CD14-positive monocyte (primary cell): ENCODE measurements around the gene CHST2. TPM values are rescaled to one million over a fixed set of nuclear protein-coding genes. Genes with fewer than 3 reads are reported as not detected.
A peak's percentile ranks its signal among the peaks of the same experiment; 100 is the strongest.

Experiments
- DNase-seq, 3 donors: peaks; one replicate each; pipeline ENCODE4 v3.0.0-alpha.2; 2011 to 2022
- H2AFZ ChIP-seq: 2 replicates; pipeline ENCODE4 v1.6.0; 2012; ENCODE audit warnings: mild to moderate bottlenecking, low read depth, low read length, inconsistent platforms; ENCODE audit not compliant: insufficient read depth, poor library complexity, severe bottlenecking
- H3K27ac ChIP-seq, 2 donors: 1 replicate in 1 of 2; 2 replicates in 1 of 2; pipeline ENCODE4 v1.5.1; 2012 to 2013; ENCODE audit warnings: low read length in 2 of 2, control low read depth in 1 of 2, inconsistent platforms in 1 of 2, low read depth in 1 of 2, mild to moderate bottlenecking in 1 of 2
- H3K27me3 ChIP-seq, 2 donors: one replicate each; pipeline versions ENCODE4 v1.6.0 to v1.6.1; 2011 to 2013; ENCODE audit warnings: low read length in 2 of 2; ENCODE audit not compliant: control insufficient read depth in 2 of 2, insufficient read depth in 2 of 2
- H3K36me3 ChIP-seq, 2 donors: replicated peaks in 1 of 2; 1 replicate in 1 of 2; 2 replicates in 1 of 2; pipeline versions ENCODE4 v1.5.1 to v1.6.1; 2012 to 2013; ENCODE audit warnings: low read length in 2 of 2, control low read depth in 1 of 2, inconsistent platforms in 1 of 2, mild to moderate bottlenecking in 1 of 2; ENCODE audit not compliant: insufficient read depth in 2 of 2, control insufficient read depth in 1 of 2
- H3K4me1 ChIP-seq, 2 donors: 1 replicate in 1 of 2; 2 replicates in 1 of 2; pipeline versions ENCODE4 v1.5.1 to v1.6.1; 2012 to 2013; ENCODE audit warnings: low read length in 2 of 2, control low read depth in 1 of 2, inconsistent platforms in 1 of 2, mild to moderate bottlenecking in 1 of 2, moderate library complexity in 1 of 2; ENCODE audit not compliant: insufficient read depth in 2 of 2, control insufficient read depth in 1 of 2
- H3K4me2 ChIP-seq: replicated peaks from 2 replicates; pipeline ENCODE3; 2012; ENCODE audit warnings: low read length, moderate library complexity, mild to moderate bottlenecking; ENCODE audit not compliant: poor library complexity, severe bottlenecking; ENCODE audit errors: extremely low read depth
- H3K4me3 ChIP-seq, 3 experiments: fragments of 200-600 bp in 1 of 3; sonication (generic) in 1 of 3; replicated peaks in 1 of 3; 1 replicate in 2 of 3; 2 replicates in 1 of 3; pipeline ENCODE4 v1.5.1; 2011 to 2013; ENCODE audit warnings: low read length in 3 of 3, mild to moderate bottlenecking in 3 of 3, control low read depth in 2 of 3, low read depth in 2 of 3, inconsistent platforms in 1 of 3, moderate library complexity in 1 of 3
- H3K79me2 ChIP-seq: 2 replicates; pipeline ENCODE4 v1.6.0; 2012; ENCODE audit warnings: mild to moderate bottlenecking, control low read depth, inconsistent platforms, low read length, moderate library complexity; ENCODE audit not compliant: insufficient read depth
- H3K9ac ChIP-seq: 2 replicates; pipeline ENCODE4 v1.6.0; 2017; ENCODE audit warnings: low read length, mild to moderate bottlenecking; ENCODE audit not compliant: insufficient read depth, poor library complexity, severe bottlenecking
- H3K9me3 ChIP-seq, 2 donors: replicated peaks in 1 of 2; 1 replicate in 1 of 2; 2 replicates in 1 of 2; pipeline versions ENCODE4 v1.5.1 to v1.6.1; 2012 to 2013; ENCODE audit warnings: low read length in 2 of 2, control low read depth in 1 of 2; ENCODE audit not compliant: control insufficient read depth in 1 of 2, insufficient read depth in 1 of 2
- H4K20me1 ChIP-seq: 2 replicates; pipeline ENCODE4 v1.6.0; 2012; ENCODE audit warnings: mild to moderate bottlenecking, low read length, control low read depth, moderate library complexity; ENCODE audit not compliant: insufficient read depth
- H3K27ac Mint-ChIP-seq, 7 donors: one replicate each; pipeline ENCODE4 v1.8.0; 2020; ENCODE audit warnings: mild to moderate bottlenecking in 7 of 7, mixed read lengths in 7 of 7, moderate library complexity in 6 of 7, inconsistent platforms in 2 of 7
- H3K27me3 Mint-ChIP-seq, 3 donors: one replicate each; pipeline ENCODE4 v1.8.0; 2021 to 2022; ENCODE audit warnings: low read depth in 3 of 3, mild to moderate bottlenecking in 3 of 3, mixed read lengths in 3 of 3, moderate library complexity in 3 of 3, inconsistent platforms in 1 of 3
- H3K36me3 Mint-ChIP-seq, 2 donors: one replicate each; pipeline ENCODE4 v1.8.0; 2020; ENCODE audit warnings: mixed read lengths in 2 of 2, inconsistent platforms in 1 of 2, mild to moderate bottlenecking in 1 of 2
- H3K4me1 Mint-ChIP-seq: one replicate; pipeline ENCODE4 v1.8.0; 2020; ENCODE audit warnings: mild to moderate bottlenecking, mixed read lengths
- H3K4me3 Mint-ChIP-seq, 2 donors: one replicate each; pipeline ENCODE4 v1.8.0; 2020; ENCODE audit warnings: mild to moderate bottlenecking in 2 of 2, mixed read lengths in 2 of 2, moderate library complexity in 1 of 2
- H3K9me3 Mint-ChIP-seq, 7 donors: one replicate each; pipeline ENCODE4 v1.8.0; 2020 to 2022; ENCODE audit warnings: mixed read lengths in 7 of 7, mild to moderate bottlenecking in 6 of 7, moderate library complexity in 6 of 7, inconsistent platforms in 2 of 7
- WGBS: methylation state at CpG from one replicate; pipeline ENCODE4 v1.1.5; 2013; ENCODE audit warnings: missing lambda C conversion rate; ENCODE audit not compliant: insufficient coverage; 5-methylcytosine and 5-hydroxymethylcytosine counted together
- intact Hi-C, 2 donors: fragments of 100-400 bp; cut with micrococcal nuclease; formaldehyde crosslinking; loops; one replicate each; pipeline versions ENCODE4 v1.15.0 to v1.15.1; 2023
- polyA plus RNA-seq, 3 donors: library from polyadenylated mRNA; depleted of rRNA in 1 of 3; unstranded in 2 of 3; stranded (reverse) in 1 of 3; fragments of 300-500 nt in 2 of 3; fragments of >200 nt in 1 of 3; fragmentation: Illumina TruSeq in 2 of 3; gene quantifications; 1 replicate in 2 of 3; 2 replicates in 1 of 3; pipeline ENCODE4 v1.2.3, GENCODE V29; 2012 to 2021
- TF ChIP-seq, protein P1 (sequence below): fragments of 200-600 bp; IDR thresholded peaks from one replicate; pipeline ENCODE4 v1.8.0; 2022; ENCODE audit warnings: antibody characterized with exemption, mild to moderate bottlenecking

Gene CHST2
- polyA plus RNA-seq, 3 donors = 6.1 to 18.0 (median 9.6) TPM

DNA sequence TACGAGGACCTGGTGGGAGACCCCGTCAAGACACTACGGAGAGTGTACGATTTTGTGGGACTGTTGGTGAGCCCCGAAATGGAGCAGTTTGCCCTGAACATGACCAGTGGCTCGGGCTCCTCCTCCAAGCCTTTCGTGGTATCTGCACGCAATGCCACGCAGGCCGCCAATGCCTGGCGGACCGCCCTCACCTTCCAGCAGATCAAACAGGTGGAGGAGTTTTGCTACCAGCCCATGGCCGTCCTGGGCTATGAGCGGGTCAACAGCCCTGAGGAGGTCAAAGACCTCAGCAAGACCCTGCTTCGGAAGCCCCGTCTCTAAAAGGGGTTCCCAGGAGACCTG lies 2.5 kb downstream of the CHST2 start:
- peaks cover 0 to 5% of the 10 kb centered on the region in 2 donors for H3K27me3 ChIP-seq
- peaks cover 61% of the 10 kb centered on the region for H3K79me2 ChIP-seq
- no peaks in the 10 kb centered on the region for H3K36me3 ChIP-seq
- Mint-ChIP-seq H3K27me3 (peaks cover 13% of the 10 kb centered on the region in 3 donors), H3K36me3 (peaks cover 8% of the 10 kb centered on the region in 2 donors), H3K4me3 (peak overlapping the region; percentile 9 to 26), H3K27ac (peak overlapping the region in 5 of 7 donors; percentile 35 to 68 (median 66)), H3K4me1 (peaks cover 56% of the 10 kb centered on the region), H3K9me3 (peaks cover 0 to 5% (median 0%) of the 10 kb centered on the region in 7 donors)
- H2AFZ ChIP-seq = no peak overlapping the region
- peak overlapping the region; percentile 13 to 24 for H3K27ac ChIP-seq
- H3K9ac ChIP-seq = no peak overlapping the region
- no peaks in the 10 kb centered on the region for H4K20me1 ChIP-seq
- TF ChIP-seq, protein P1, sequence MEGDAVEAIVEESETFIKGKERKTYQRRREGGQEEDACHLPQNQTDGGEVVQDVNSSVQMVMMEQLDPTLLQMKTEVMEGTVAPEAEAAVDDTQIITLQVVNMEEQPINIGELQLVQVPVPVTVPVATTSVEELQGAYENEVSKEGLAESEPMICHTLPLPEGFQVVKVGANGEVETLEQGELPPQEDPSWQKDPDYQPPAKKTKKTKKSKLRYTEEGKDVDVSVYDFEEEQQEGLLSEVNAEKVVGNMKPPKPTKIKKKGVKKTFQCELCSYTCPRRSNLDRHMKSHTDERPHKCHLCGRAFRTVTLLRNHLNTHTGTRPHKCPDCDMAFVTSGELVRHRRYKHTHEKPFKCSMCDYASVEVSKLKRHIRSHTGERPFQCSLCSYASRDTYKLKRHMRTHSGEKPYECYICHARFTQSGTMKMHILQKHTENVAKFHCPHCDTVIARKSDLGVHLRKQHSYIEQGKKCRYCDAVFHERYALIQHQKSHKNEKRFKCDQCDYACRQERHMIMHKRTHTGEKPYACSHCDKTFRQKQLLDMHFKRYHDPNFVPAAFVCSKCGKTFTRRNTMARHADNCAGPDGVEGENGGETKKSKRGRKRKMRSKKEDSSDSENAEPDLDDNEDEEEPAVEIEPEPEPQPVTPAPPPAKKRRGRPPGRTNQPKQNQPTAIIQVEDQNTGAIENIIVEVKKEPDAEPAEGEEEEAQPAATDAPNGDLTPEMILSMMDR = no peak
- WGBS = 98% methylated on average over 13 of the region's 16 CpGs
- no peaks in the 10 kb centered on the region for H3K9me3 ChIP-seq
- peaks cover 44 to 65% of the 10 kb centered on the region in 2 donors for H3K4me1 ChIP-seq
- H3K4me2 ChIP-seq = peak overlapping the region; percentile 98
- H3K4me3 ChIP-seq = peak overlapping the region in 1 of 3 experiments; percentile 98
- intact Hi-C loops = loop anchor here (5.0 to 10.0 kb wide), 4 partner anchors 40 to 550 kb away; no protein-coding TSS in a partner anchor
- no peak for DNase-seq

DNA sequence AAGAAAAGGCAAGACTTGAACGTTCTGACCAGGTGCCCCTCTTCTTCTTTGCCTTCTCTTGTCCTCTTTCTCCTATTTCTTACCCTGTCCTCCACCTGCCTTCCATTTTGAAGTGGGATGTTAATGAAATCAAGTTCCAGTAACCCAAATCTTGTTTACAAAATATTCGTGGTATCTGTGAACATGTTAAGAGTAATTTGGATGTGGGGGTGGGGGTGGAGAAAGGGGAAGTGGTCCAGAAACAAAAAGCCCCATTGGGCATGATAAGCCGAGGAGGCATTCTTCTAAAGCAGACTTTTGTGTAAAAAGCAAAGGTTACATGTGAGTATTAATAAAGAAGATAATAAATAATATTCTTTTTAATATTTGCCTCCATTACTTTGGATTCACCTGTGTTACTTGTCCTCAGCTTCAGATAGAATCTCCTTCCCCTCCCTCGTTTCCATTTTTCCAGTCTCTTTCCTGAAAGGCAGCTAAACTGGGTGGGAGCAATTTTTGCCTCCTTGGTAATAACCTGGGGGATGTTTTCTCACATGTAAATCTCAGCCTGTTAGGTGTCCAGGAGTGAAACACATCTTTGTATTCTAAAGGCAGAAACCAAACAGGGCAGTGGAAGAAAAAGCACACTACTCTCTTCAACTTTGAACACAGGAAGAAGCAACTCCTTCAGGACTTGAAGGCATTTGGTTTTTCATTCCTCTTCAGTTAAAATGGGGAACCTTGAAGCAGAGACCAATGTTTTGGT lies 3.2 kb downstream of the CHST2 start:
- peak overlapping the region; percentile 82 for H3K4me2 ChIP-seq
- no peaks in the 10 kb centered on the region for H3K9me3 ChIP-seq
- H3K4me1 ChIP-seq = peaks cover 44 to 65% of the 10 kb centered on the region in 2 donors
- peaks cover 10 to 13% (median 13%) of the 10 kb centered on the region in 3 donors for H3K27me3 Mint-ChIP-seq
- H3K36me3 Mint-ChIP-seq = peaks cover 11 to 12% of the 10 kb centered on the region in 2 donors
- H3K27ac ChIP-seq = peak overlapping the region in 1 of 2 donors; percentile 73
- H2AFZ ChIP-seq = peak overlapping the region; percentile 69
- no CpG with 5 or more reads among the region's 4 CpGs for WGBS
- TF ChIP-seq, protein P1 = no peak
- intact Hi-C loops = loop anchor here (5.0 to 10.0 kb wide), 4 partner anchors 40 to 550 kb away; no protein-coding TSS in a partner anchor
- peaks cover 0 to 5% of the 10 kb centered on the region in 2 donors for H3K27me3 ChIP-seq
- peaks cover 56% of the 10 kb centered on the region for H3K4me1 Mint-ChIP-seq
- peak overlapping the region; percentile 24 to 98 (median 45) for H3K4me3 ChIP-seq
- H3K9me3 Mint-ChIP-seq = peaks cover 0 to 5% (median 0%) of the 10 kb centered on the region in 7 donors
- H3K27ac Mint-ChIP-seq = peak overlapping the region; percentile 65 to 89 (median 86)
- H3K9ac ChIP-seq = peak overlapping the region; percentile 30
- peak in 2 of 3 donors; percentile 39 to 71 for DNase-seq
- H3K79me2 ChIP-seq = peaks cover 65% of the 10 kb centered on the region
- peak overlapping the region; percentile 63 to 68 for H3K4me3 Mint-ChIP-seq
- H3K36me3 ChIP-seq = peaks cover 0 to 7% of the 10 kb centered on the region in 2 donors
- H4K20me1 ChIP-seq = no peaks in the 10 kb centered on the region
